ENCODE measurements around the gene SUOX.
"Not testable (repeated sequence)": the region's sequence is repeated elsewhere in the genome, so short reads cannot be mapped to it uniquely, and the experiment has no call there.

Gene SUOX

GRCh38 chr12:55970775-55971174 lies 26.3 kb upstream of the SUOX start:
- Histone ChIP-seq H3K27me3 (ENCODE audit: control insufficient read depth, insufficient read depth, low read length) (no peaks in the 10 kb centered on the region), H3K27ac (ENCODE audit: low read length) (no peak overlapping the region), H3K36me3 (ENCODE audit: control insufficient read depth, insufficient read depth, low read length) (peaks cover 8% of the 10 kb centered on the region; the same call in 1 of the 2 replicates), H3K9me3 (ENCODE audit: control insufficient read depth, insufficient read depth, low read length) (no peaks in the 10 kb centered on the region), H3K4me1 (ENCODE audit: control insufficient read depth, insufficient read depth, low read length) (peaks cover 7% of the 10 kb centered on the region), H3K4me3 (ENCODE audit: low read length) (no peak overlapping the region)
- WGBS (ENCODE audit: insufficient coverage, insufficient read length), result no CpG with 5 or more reads among the region's 7 CpGs
- DNase-seq (ENCODE audit: low read depth, low spot score), result no peak

GRCh38 chr12:55972042-55972441 lies 25.0 kb upstream of the SUOX start:
- WGBS (ENCODE audit: insufficient coverage, insufficient read length), result no CpG with 5 or more reads among the region's 3 CpGs
- H3K4me3 ChIP-seq (ENCODE audit: low read length), result no peak overlapping the region
- peaks cover 8% of the 10 kb centered on the region; the same call in 1 of the 2 replicates for H3K36me3 ChIP-seq (ENCODE audit: control insufficient read depth, insufficient read depth, low read length)
- DNase-seq (ENCODE audit: low read depth, low spot score), result no peak
- no peak overlapping the region for H3K27ac ChIP-seq (ENCODE audit: low read length)
- H3K9me3 ChIP-seq (ENCODE audit: control insufficient read depth, insufficient read depth, low read length), result no peaks in the 10 kb centered on the region
- no peaks in the 10 kb centered on the region for H3K27me3 ChIP-seq (ENCODE audit: control insufficient read depth, insufficient read depth, low read length)
- H3K4me1 ChIP-seq (ENCODE audit: control insufficient read depth, insufficient read depth, low read length), result peaks cover 5% of the 10 kb centered on the region

GRCh38 chr12:55972456-55972855 lies 24.6 kb upstream of the SUOX start:
- WGBS (ENCODE audit: insufficient coverage, insufficient read length), result no CpG with 5 or more reads among the region's 1 CpG
- no peak overlapping the region for H3K27ac ChIP-seq (ENCODE audit: low read length)
- no peak overlapping the region for H3K4me3 ChIP-seq (ENCODE audit: low read length)
- DNase-seq (ENCODE audit: low read depth, low spot score), result no peak
- H3K27me3 ChIP-seq (ENCODE audit: control insufficient read depth, insufficient read depth, low read length), result no peaks in the 10 kb centered on the region
- peaks cover 8% of the 10 kb centered on the region; the same call in 1 of the 2 replicates for H3K36me3 ChIP-seq (ENCODE audit: control insufficient read depth, insufficient read depth, low read length)
- H3K9me3 ChIP-seq (ENCODE audit: control insufficient read depth, insufficient read depth, low read length), result no peaks in the 10 kb centered on the region
- peaks cover 5% of the 10 kb centered on the region for H3K4me1 ChIP-seq (ENCODE audit: control insufficient read depth, insufficient read depth, low read length)

- Histone ChIP-seq H3K9me3 (ENCODE audit: control insufficient read depth, insufficient read depth, low read length) (no peaks in the 10 kb centered on the region), H3K4me1 (ENCODE audit: control insufficient read depth, insufficient read depth, low read length) (peaks cover 2% of the 10 kb centered on the region; the same call in 1 of the 2 replicates), H3K36me3 (ENCODE audit: control insufficient read depth, insufficient read depth, low read length) (peaks cover 8% of the 10 kb centered on the region; the same call in 1 of the 2 replicates), H3K27ac (ENCODE audit: low read length) (no peak overlapping the region), H3K27me3 (ENCODE audit: control insufficient read depth, insufficient read depth, low read length) (no peaks in the 10 kb centered on the region), H3K4me3 (ENCODE audit: low read length) (peak overlapping the region; percentile 29; the same call in 1 of the 2 replicates)
- 100% methylated on average over 1 of the region's 18 CpGs for WGBS (ENCODE audit: insufficient coverage, insufficient read length)
- DNase-seq (ENCODE audit: low read depth, low spot score), result no peak
Observed at GRCh38 chr12:55972911-55973598, 24.0 kb upstream of the SUOX start.

- no peaks in the 10 kb centered on the region for H3K27me3 ChIP-seq (ENCODE audit: control insufficient read depth, insufficient read depth, low read length)
- WGBS (ENCODE audit: insufficient coverage, insufficient read length), result no CpG with 5 or more reads among the region's 39 CpGs
- peak; percentile 100 for DNase-seq (ENCODE audit: low read depth, low spot score)
- H3K9me3 ChIP-seq (ENCODE audit: control insufficient read depth, insufficient read depth, low read length), result no peaks in the 10 kb centered on the region
- peak within 1 kb of the TSS; percentile 76 for H3K4me3 ChIP-seq (ENCODE audit: low read length)
- no peak within 1 kb of the TSS for H3K27ac ChIP-seq (ENCODE audit: low read length)
- H3K36me3 ChIP-seq (ENCODE audit: control insufficient read depth, insufficient read depth, low read length), result peaks cover 8% of the 10 kb centered on the region; the same call in 1 of the 2 replicates
- H3K4me1 ChIP-seq (ENCODE audit: control insufficient read depth, insufficient read depth, low read length), result peaks cover 2% of the 10 kb centered on the region; the same call in 1 of the 2 replicates
Observed at GRCh38 chr12:55973599-55974307, 23.3 kb upstream of the SUOX start, which contains the start of gene RAB5B. TSS of gene RAB5B (plus strand) at chr12:55974078. CDS start at chr12:55986961, 12,883 bp downstream.

- H3K4me1 ChIP-seq (ENCODE audit: control insufficient read depth, insufficient read depth, low read length), result peaks cover 2% of the 10 kb centered on the region; the same call in 1 of the 2 replicates
- H3K4me3 ChIP-seq (ENCODE audit: low read length), result peak overlapping the region; percentile 76
- no CpG with 5 or more reads among the region's 15 CpGs for WGBS (ENCODE audit: insufficient coverage, insufficient read length)
- H3K9me3 ChIP-seq (ENCODE audit: control insufficient read depth, insufficient read depth, low read length), result no peaks in the 10 kb centered on the region
- H3K27me3 ChIP-seq (ENCODE audit: control insufficient read depth, insufficient read depth, low read length), result no peaks in the 10 kb centered on the region
- H3K36me3 ChIP-seq (ENCODE audit: control insufficient read depth, insufficient read depth, low read length), result peaks cover 8% of the 10 kb centered on the region; the same call in 1 of the 2 replicates
- no peak for DNase-seq (ENCODE audit: low read depth, low spot score)
- no peak overlapping the region for H3K27ac ChIP-seq (ENCODE audit: low read length)
Observed at GRCh38 chr12:55974308-55974730, 22.8 kb upstream of the SUOX start.

- Histone ChIP-seq H3K36me3 (ENCODE audit: control insufficient read depth, insufficient read depth, low read length) (no peaks in the 10 kb centered on the region; the same call in 1 of the 2 replicates), H3K4me1 (ENCODE audit: control insufficient read depth, insufficient read depth, low read length) (no peaks in the 10 kb centered on the region), H3K27me3 (ENCODE audit: control insufficient read depth, insufficient read depth, low read length) (no peaks in the 10 kb centered on the region), H3K4me3 (ENCODE audit: low read length) (no peak overlapping the region), H3K27ac (ENCODE audit: low read length) (no peak overlapping the region), H3K9me3 (ENCODE audit: control insufficient read depth, insufficient read depth, low read length) (no peaks in the 10 kb centered on the region)
- no peak for DNase-seq (ENCODE audit: low read depth, low spot score)
- WGBS (ENCODE audit: insufficient coverage, insufficient read length), result no CpG with 5 or more reads among the region's 7 CpGs
Observed at GRCh38 chr12:55978393-55978792, 18.7 kb upstream of the SUOX start.

GRCh38 chr12:55979069-55979468 lies 18.0 kb upstream of the SUOX start:
- H3K36me3 ChIP-seq (ENCODE audit: control insufficient read depth, insufficient read depth, low read length), result no peaks in the 10 kb centered on the region; the same call in 1 of the 2 replicates
- WGBS (ENCODE audit: insufficient coverage, insufficient read length), result no CpG with 5 or more reads among the region's 3 CpGs
- H3K9me3 ChIP-seq (ENCODE audit: control insufficient read depth, insufficient read depth, low read length), result no peaks in the 10 kb centered on the region
- no peak for DNase-seq (ENCODE audit: low read depth, low spot score)
- H3K4me3 ChIP-seq (ENCODE audit: low read length), result no peak overlapping the region
- no peaks in the 10 kb centered on the region for H3K27me3 ChIP-seq (ENCODE audit: control insufficient read depth, insufficient read depth, low read length)
- H3K27ac ChIP-seq (ENCODE audit: low read length), result no peak overlapping the region
- no peaks in the 10 kb centered on the region for H3K4me1 ChIP-seq (ENCODE audit: control insufficient read depth, insufficient read depth, low read length)

GRCh38 chr12:55981882-55982281 lies 15.2 kb upstream of the SUOX start:
- DNase-seq (ENCODE audit: low read depth, low spot score); H3K4me3 ChIP-seq (ENCODE audit: low read length); H3K27ac ChIP-seq (ENCODE audit: low read length); H3K9me3 ChIP-seq (ENCODE audit: control insufficient read depth, insufficient read depth, low read length); H3K27me3 ChIP-seq (ENCODE audit: control insufficient read depth, insufficient read depth, low read length); H3K36me3 ChIP-seq (ENCODE audit: control insufficient read depth, insufficient read depth, low read length); H3K4me1 ChIP-seq (ENCODE audit: control insufficient read depth, insufficient read depth, low read length): not testable (repeated sequence)
- no CpG with 5 or more reads among the region's 5 CpGs for WGBS (ENCODE audit: insufficient coverage, insufficient read length)

GRCh38 chr12:55982319-55982936 lies 14.6 kb upstream of the SUOX start:
- no peaks in the 10 kb centered on the region for H3K4me1 ChIP-seq (ENCODE audit: control insufficient read depth, insufficient read depth, low read length)
- no peak overlapping the region for H3K27ac ChIP-seq (ENCODE audit: low read length)
- no peaks in the 10 kb centered on the region for H3K9me3 ChIP-seq (ENCODE audit: control insufficient read depth, insufficient read depth, low read length)
- H3K27me3 ChIP-seq (ENCODE audit: control insufficient read depth, insufficient read depth, low read length), result no peaks in the 10 kb centered on the region
- WGBS (ENCODE audit: insufficient coverage, insufficient read length), result no CpG with 5 or more reads among the region's 3 CpGs
- H3K36me3 ChIP-seq (ENCODE audit: control insufficient read depth, insufficient read depth, low read length), result no peaks in the 10 kb centered on the region; the same call in 1 of the 2 replicates
- DNase-seq (ENCODE audit: low read depth, low spot score), result no peak
- no peak overlapping the region for H3K4me3 ChIP-seq (ENCODE audit: low read length)
